GM12873 (cell line): ENCODE measurements around the gene PRSS48.

Experiments
- CTCF ChIP-seq: IDR thresholded peaks from 2 replicates; pipeline ENCODE4 v1.5.1; 2012; ENCODE audit warnings: low read depth, mild to moderate bottlenecking, moderate library complexity, low read length, control low read depth; ENCODE audit not compliant: insufficient read depth; ENCODE audit errors: missing control alignments

The PRSS48 gene

GRCh38 chr4:151238477-151238876, 38.5 kb upstream of the PRSS48 start:
- no peak for TF ChIP-seq CTCF

GRCh38 chr4:151239608-151240007, 37.4 kb upstream of the PRSS48 start:
- no peak for TF ChIP-seq CTCF

GRCh38 chr4:151242305-151242704, 34.7 kb upstream of the PRSS48 start:
- TF ChIP-seq CTCF = no peak

GRCh38 chr4:151246742-151247141, 30.2 kb upstream of the PRSS48 start:
- no peak for TF ChIP-seq CTCF

GRCh38 chr4:151247395-151247794, 29.6 kb upstream of the PRSS48 start:
- no peak for TF ChIP-seq CTCF

- no peak for TF ChIP-seq CTCF
Measured at GRCh38 chr4:151248519-151248918, 28.4 kb upstream of the PRSS48 start.

GRCh38 chr4:151250706-151251105, 26.3 kb upstream of the PRSS48 start:
- no peak for TF ChIP-seq CTCF
